GM23338 (cell line): ENCODE results near the gene NCKAP5. TPM values are rescaled to one million over a fixed set of nuclear protein-coding genes. Genes with fewer than 3 reads are reported as not detected.

Source experiments
- ATAC-seq: fragments of 200-7000 bp; cut with Tn5 transposase; 3 replicates; pipeline ENCODE4 v1.9.1; 2020
- DNase-seq: peaks from one replicate; pipeline ENCODE4 v3.0.0-alpha.2; 2015; ENCODE audit warnings: low spot score
- H2AFZ ChIP-seq: fragments of 200-600 bp; sonication (generic); 2 replicates; pipeline ENCODE4 v1.8.0; 2016; ENCODE audit warnings: antibody characterized with exemption, mild to moderate bottlenecking, moderate library complexity
- H3F3A ChIP-seq: fragments of 200-600 bp; sonication (generic); replicated peaks from 2 replicates; pipeline ENCODE4 v1.8.0; 2017; ENCODE audit warnings: antibody characterized with exemption, mixed run types, low read depth
- H3K27ac ChIP-seq: fragments of 200-600 bp; sonication (generic); 2 replicates; pipeline ENCODE4 v1.6.1; 2016; ENCODE audit warnings: low read depth
- H3K27me3 ChIP-seq: fragments of 200-600 bp; sonication (generic); 2 replicates; pipeline ENCODE4 v1.8.0; 2016; ENCODE audit warnings: mild to moderate bottlenecking, mixed run types, moderate library complexity; ENCODE audit not compliant: insufficient read depth
- H3K36me3 ChIP-seq: fragments of 200-600 bp; sonication (generic); 2 replicates; pipeline ENCODE4 v1.8.0; 2016; ENCODE audit warnings: mild to moderate bottlenecking; ENCODE audit not compliant: insufficient read depth
- H3K4me1 ChIP-seq: fragments of 200-600 bp; sonication (generic); 2 replicates; pipeline ENCODE4 v1.8.0; 2016; ENCODE audit warnings: mild to moderate bottlenecking, moderate library complexity; ENCODE audit not compliant: insufficient read depth
- H3K4me2 ChIP-seq: fragments of 200-600 bp; sonication (generic); 2 replicates; pipeline ENCODE4 v1.7.1; 2017; ENCODE audit warnings: mixed run types
- H3K4me3 ChIP-seq: fragments of 200-600 bp; sonication (generic); 2 replicates; pipeline ENCODE4 v1.6.1; 2016; ENCODE audit warnings: mixed run types
- H3K79me2 ChIP-seq: fragments of 200-600 bp; sonication (generic); replicated peaks from 2 replicates; pipeline ENCODE4 v1.8.0; 2017; ENCODE audit warnings: mild to moderate bottlenecking; ENCODE audit not compliant: insufficient read depth
- H3K9me2 ChIP-seq: fragments of 200-600 bp; sonication (generic); 2 replicates; pipeline ENCODE4 v1.8.0; 2017; ENCODE audit not compliant: insufficient read depth
- H4K20me1 ChIP-seq: fragments of 200-600 bp; sonication (generic); replicated peaks from 2 replicates; pipeline ENCODE4 v1.8.0; 2017; ENCODE audit warnings: mild to moderate bottlenecking; ENCODE audit not compliant: insufficient read depth
- H3K27ac Mint-ChIP-seq: 2 replicates; pipeline ENCODE4 v1.8.0; 2020; ENCODE audit warnings: inconsistent platforms, mild to moderate bottlenecking, moderate library complexity, mixed read lengths
- H3K27me3 Mint-ChIP-seq: 3 replicates; pipeline ENCODE4 v1.8.0; 2022; ENCODE audit warnings: low read depth, mild to moderate bottlenecking, moderate library complexity, mixed read lengths, inconsistent platforms; ENCODE audit not compliant: insufficient read depth, poor library complexity
- H3K36me3 Mint-ChIP-seq: 3 replicates; pipeline ENCODE4 v1.8.0; 2021; ENCODE audit warnings: low read depth, mild to moderate bottlenecking, inconsistent platforms, moderate library complexity, mixed read lengths
- H3K4me1 Mint-ChIP-seq: 3 replicates; pipeline ENCODE4 v1.8.0; 2020; ENCODE audit warnings: mild to moderate bottlenecking, inconsistent platforms, mixed read lengths
- H3K4me3 Mint-ChIP-seq: 3 replicates; pipeline ENCODE4 v1.8.0; 2021; ENCODE audit warnings: moderate library complexity, mild to moderate bottlenecking, inconsistent platforms, mixed read lengths
- H3K9me3 Mint-ChIP-seq: 3 replicates; pipeline ENCODE4 v1.8.0; 2020; ENCODE audit warnings: moderate library complexity, mild to moderate bottlenecking, inconsistent platforms, mixed read lengths
- CREB1 ChIP-seq: fragments of 250-450 bp; sonication (Bioruptor Pico); IDR thresholded peaks from 2 replicates; pipeline ENCODE4 v1.5.0; 2020; ENCODE audit warnings: low read depth, mild to moderate bottlenecking, moderate library complexity
- CTCF ChIP-seq, 2 experiments: fragments of 200-600 bp in 1 of 2; sonication (generic) in 1 of 2; conservative IDR thresholded peaks; 2 replicates each; pipeline versions ENCODE4 v1.5.1 to v1.6.1; 2016 to 2017; ENCODE audit warnings: antibody characterized with exemption in 2 of 2, low read depth in 2 of 2, mild to moderate bottlenecking in 2 of 2, moderate library complexity in 1 of 2
- ETS1 ChIP-seq: IDR thresholded peaks from 2 replicates; pipeline ENCODE4 v1.6.1; 2016; ENCODE audit warnings: antibody characterized with exemption
- EZH2phosphoT487 ChIP-seq: fragments of 200-600 bp; sonication (generic); IDR thresholded peaks from one replicate; pipeline ENCODE4 v1.8.1; 2018; ENCODE audit warnings: antibody characterized with exemption; ENCODE audit not compliant: unreplicated experiment
- JUNB ChIP-seq: IDR thresholded peaks from one replicate; pipeline ENCODE4 v1.6.1; 2016; ENCODE audit warnings: antibody characterized with exemption; ENCODE audit not compliant: unreplicated experiment
- POLR2AphosphoS5 ChIP-seq: IDR thresholded peaks from 2 replicates; pipeline ENCODE4 v1.6.1; 2016; ENCODE audit warnings: antibody characterized with exemption, low read depth
- REST ChIP-seq: IDR thresholded peaks from one replicate; pipeline ENCODE4 v1.6.1; 2018; ENCODE audit warnings: antibody characterized with exemption; ENCODE audit not compliant: unreplicated experiment
- STAT1 ChIP-seq: IDR thresholded peaks from one replicate; pipeline ENCODE4 v1.6.1; 2016; ENCODE audit warnings: antibody characterized with exemption; ENCODE audit not compliant: unreplicated experiment
- ZNF114 ChIP-seq: fragments of 250-450 bp; sonication (Bioruptor Pico); IDR thresholded peaks from 2 replicates; pipeline ENCODE4 v1.5.0; 2020; ENCODE audit warnings: mild to moderate bottlenecking, moderate library complexity
- ZNF331 ChIP-seq: fragments of 250-450 bp; sonication (Bioruptor Pico); IDR thresholded peaks from 2 replicates; pipeline ENCODE4 v1.5.0; 2020; ENCODE audit warnings: low read depth, mild to moderate bottlenecking, moderate library complexity
- polyA plus RNA-seq: library from polyadenylated mRNA; unstranded; fragments of >200 nt; fragmentation: Nextera tagmentation; extraction: Ambion mirVana; gene quantifications from 2 replicates; pipeline ENCODE4 v1.2.1, GENCODE V29; 2016
- total RNA-seq: library from RNA; depleted of rRNA; stranded (reverse); fragments of >200 nt; shearing (Covaris generic); gene quantifications from 2 replicates; pipeline ENCODE4 v1.2.3, GENCODE V29; 2014

NCKAP5 gene
- total and polyA plus RNA-seq, 2 experiments from 2014 or later: 0.34 to 0.73 TPM

- Mint-ChIP-seq H3K4me1 (no peaks in the 10 kb centered on the region), H3K9me3 (no peaks in the 10 kb centered on the region), H3K27me3 (no peaks in the 10 kb centered on the region), H3K4me3 (no peak overlapping the region), H3K36me3 (no peaks in the 10 kb centered on the region), H3K27ac (no peak overlapping the region)
- TF ChIP-seq JUNB: no peak
- Histone ChIP-seq H2AFZ (no peak overlapping the region), H3K27me3 (no peaks in the 10 kb centered on the region), H3K9me2 (no peaks in the 10 kb centered on the region), H3K4me2 (no peak overlapping the region), H3K4me3 (no peak overlapping the region), H3K4me1 (no peaks in the 10 kb centered on the region), H3K79me2 (no peaks in the 10 kb centered on the region), H3K36me3 (no peaks in the 10 kb centered on the region), H3F3A (no peaks in the 10 kb centered on the region), H4K20me1 (no peaks in the 10 kb centered on the region), H3K27ac (no peak overlapping the region)
- ATAC-seq (no peak), DNase-seq (no peak)
These were observed 84.2 kb downstream of the NCKAP5 start for GRCh38 chr2:133484106-133484505.

GRCh38 chr2:133483181-133483580 lies 85.1 kb downstream of the NCKAP5 start:
- no peaks in the 10 kb centered on the region for H3K27me3 Mint-ChIP-seq
- no peaks in the 10 kb centered on the region for H3K36me3 Mint-ChIP-seq
- Histone ChIP-seq H3F3A (no peaks in the 10 kb centered on the region), H4K20me1 (no peaks in the 10 kb centered on the region), H3K4me2 (no peak overlapping the region), H3K36me3 (no peaks in the 10 kb centered on the region), H3K79me2 (no peaks in the 10 kb centered on the region), H3K9me2 (no peaks in the 10 kb centered on the region), H3K27ac (no peak overlapping the region), H3K4me1 (no peaks in the 10 kb centered on the region), H3K4me3 (no peak overlapping the region), H2AFZ (no peak overlapping the region), H3K27me3 (no peaks in the 10 kb centered on the region)
- no peak overlapping the region for H3K27ac Mint-ChIP-seq
- DNase-seq (no peak), ATAC-seq (no peak)
- no peaks in the 10 kb centered on the region for H3K9me3 Mint-ChIP-seq
- no peaks in the 10 kb centered on the region for H3K4me1 Mint-ChIP-seq
- no peak for TF ChIP-seq STAT1
- no peak for TF ChIP-seq POLR2AphosphoS5
- TF ChIP-seq JUNB: no peak
- no peak overlapping the region for H3K4me3 Mint-ChIP-seq

- no peak overlapping the region for H3K4me2 ChIP-seq
- H3K4me1 ChIP-seq: no peaks in the 10 kb centered on the region
- Mint-ChIP-seq H3K36me3 (no peaks in the 10 kb centered on the region), H3K4me1 (no peaks in the 10 kb centered on the region), H3K27ac (no peak overlapping the region), H3K4me3 (no peak overlapping the region), H3K9me3 (no peaks in the 10 kb centered on the region), H3K27me3 (peaks cover 2% of the 10 kb centered on the region)
- H3K27me3 ChIP-seq: no peaks in the 10 kb centered on the region
- no peaks in the 10 kb centered on the region for H3F3A ChIP-seq
- DNase-seq: no peak
- no peaks in the 10 kb centered on the region for H3K79me2 ChIP-seq
- ATAC-seq: no peak
- no peaks in the 10 kb centered on the region for H4K20me1 ChIP-seq
- H3K9me2 ChIP-seq: no peaks in the 10 kb centered on the region
- no peak overlapping the region for H3K27ac ChIP-seq
- no peak overlapping the region for H2AFZ ChIP-seq
- no peaks in the 10 kb centered on the region for H3K36me3 ChIP-seq
- H3K4me3 ChIP-seq: no peak overlapping the region
- no peak for TF ChIP-seq ZNF331
- no peak for TF ChIP-seq CTCF (conservative IDR thresholded peaks at IDR 0.05; ENCODE audit: low read depth in 2 of 2)
- TF ChIP-seq REST: no peak
- no peak for TF ChIP-seq POLR2AphosphoS5
- no peak for TF ChIP-seq EZH2phosphoT487
- no peak for TF ChIP-seq ZNF114 (CRISPR knock-in tag)
- no peak for TF ChIP-seq CREB1
- TF ChIP-seq ETS1: no peak
- TF ChIP-seq JUNB: no peak
These were observed 87.4 kb downstream of the NCKAP5 start for GRCh38 chr2:133480707-133481429.
